GM21619 (cell line): ENCODE measurements around the gene ZDHHC7.

Experiments
- ATAC-seq: cut with Tn5 transposase; IDR thresholded peaks from one replicate; pipeline ENCODE4 v1.9.1; 2021; ENCODE audit not compliant: unreplicated experiment

The ZDHHC7 gene

DNA sequence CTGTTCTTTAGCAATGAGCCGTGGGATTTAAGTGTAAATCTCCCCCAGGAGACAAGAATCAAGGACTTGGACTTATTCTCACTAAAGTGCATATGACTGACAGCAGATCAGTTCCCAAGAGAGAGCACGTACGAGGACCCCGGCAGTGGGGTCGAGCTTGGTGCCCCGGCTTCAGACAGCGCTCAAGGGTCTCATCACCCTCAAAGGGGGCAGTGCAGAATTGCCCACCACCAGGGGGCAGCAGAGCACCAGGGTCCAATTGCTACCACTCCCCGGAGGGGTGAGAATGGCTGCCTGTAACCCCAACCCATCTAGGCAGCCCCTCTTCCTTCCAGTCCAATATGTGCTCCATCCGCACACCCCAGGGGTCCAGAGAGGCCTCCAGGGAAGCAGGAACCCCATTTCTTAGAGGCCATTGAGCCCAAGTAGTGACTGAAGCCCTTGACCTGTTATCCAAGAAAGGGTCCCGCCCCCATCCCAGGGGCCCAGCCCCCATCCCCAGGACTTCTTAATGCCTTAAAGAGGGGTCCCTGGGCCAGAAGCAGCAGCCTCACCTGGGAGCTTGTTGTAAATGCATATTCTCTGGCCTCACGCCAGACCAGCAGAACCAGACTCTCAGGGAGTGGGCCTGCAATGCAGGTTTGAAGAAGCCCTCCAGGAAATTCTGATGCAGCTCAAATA, 86.1 kb downstream of the ZDHHC7 start:
- no peak for ATAC-seq

GRCh38 chr16:84924331-84925091, 86.8 kb downstream of the ZDHHC7 start:
- no peak for ATAC-seq
